Uterus (tissue), 4 donors: Measurements from ENCODE around the gene NOTCH1. TPM values are rescaled to one million over a fixed set of nuclear protein-coding genes. Genes with fewer than 3 reads are reported as not detected.
"Not testable (repeated sequence)": the region's sequence is repeated elsewhere in the genome, so short reads cannot be mapped to it uniquely, and the experiment has no call there.

Experiments used
- DNase-seq, 2 donors: peaks; one replicate each; pipeline ENCODE4 v3.0.0-alpha.2; 2019 to 2020
- H3K27ac ChIP-seq, 2 donors: fragments of 200-600 bp; sonication (generic); 1 replicate in 1 of 2; 2 replicates in 1 of 2; pipeline ENCODE4 v1.5.1; 2016 to 2018
- H3K27me3 ChIP-seq, 2 donors: fragments of 200-600 bp; sonication (generic); one replicate each; pipeline ENCODE4 v1.5.1; 2018 to 2019; ENCODE audit warnings: control low read depth in 1 of 2
- H3K36me3 ChIP-seq, 2 donors: fragments of 200-600 bp; sonication (generic); one replicate each; pipeline ENCODE4 v1.5.1; 2019; ENCODE audit warnings: control low read depth in 1 of 2
- H3K4me1 ChIP-seq, 2 donors: fragments of 200-600 bp; sonication (generic); one replicate each; pipeline ENCODE4 v1.5.1; 2018 to 2019; ENCODE audit warnings: control low read depth in 1 of 2
- H3K4me3 ChIP-seq, 2 donors: fragments of 200-600 bp; sonication (generic); 1 replicate in 1 of 2; 2 replicates in 1 of 2; pipeline ENCODE4 v1.5.1; 2018 to 2019; ENCODE audit warnings: mild to moderate bottlenecking in 1 of 2
- H3K9me3 ChIP-seq, 2 donors: fragments of 200-600 bp; sonication (generic); one replicate each; pipeline ENCODE4 v1.5.1; 2019; ENCODE audit warnings: control low read depth in 1 of 2
- POLR2A ChIP-seq, 2 donors: fragments of 450-650 bp; IDR thresholded peaks; one replicate each; pipeline ENCODE4 v1.6.1; 2016; ENCODE audit warnings: antibody characterized with exemption in 2 of 2, mild to moderate bottlenecking in 1 of 2, moderate library complexity in 1 of 2
- intact Hi-C: fragments of 100-400 bp; cut with DNase I; formaldehyde crosslinking; loops from one replicate; pipeline ENCODE4 v1.15.1; 2023; ENCODE audit warnings: low total_unique reads
- total RNA-seq, 4 donors: library from RNA; depleted of rRNA in 3 of 4; stranded (reverse); fragments of >200 nt in 3 of 4; gene quantifications; one replicate each; pipeline versions ENCODE4 v1.1.0 to v1.2.4, GENCODE V29; 2014 to 2023
- TF ChIP-seq, protein P1 (sequence below), 4 experiments: fragments of 200-600 bp in 2 of 4; fragments of 450-650 bp in 2 of 4; sonication (generic) in 2 of 4; IDR thresholded peaks; one replicate each; pipeline ENCODE4 v1.5.1; 2016 to 2019; ENCODE audit warnings: antibody characterized with exemption in 4 of 4, mild to moderate bottlenecking in 2 of 4, moderate library complexity in 1 of 4
- donor health status: DM: yes; HTN: yes; CAD: no.

NOTCH1 gene
- total RNA-seq, 4 donors from 2014 or later: 19.7 to 109 (median 35.6) TPM

DNA sequence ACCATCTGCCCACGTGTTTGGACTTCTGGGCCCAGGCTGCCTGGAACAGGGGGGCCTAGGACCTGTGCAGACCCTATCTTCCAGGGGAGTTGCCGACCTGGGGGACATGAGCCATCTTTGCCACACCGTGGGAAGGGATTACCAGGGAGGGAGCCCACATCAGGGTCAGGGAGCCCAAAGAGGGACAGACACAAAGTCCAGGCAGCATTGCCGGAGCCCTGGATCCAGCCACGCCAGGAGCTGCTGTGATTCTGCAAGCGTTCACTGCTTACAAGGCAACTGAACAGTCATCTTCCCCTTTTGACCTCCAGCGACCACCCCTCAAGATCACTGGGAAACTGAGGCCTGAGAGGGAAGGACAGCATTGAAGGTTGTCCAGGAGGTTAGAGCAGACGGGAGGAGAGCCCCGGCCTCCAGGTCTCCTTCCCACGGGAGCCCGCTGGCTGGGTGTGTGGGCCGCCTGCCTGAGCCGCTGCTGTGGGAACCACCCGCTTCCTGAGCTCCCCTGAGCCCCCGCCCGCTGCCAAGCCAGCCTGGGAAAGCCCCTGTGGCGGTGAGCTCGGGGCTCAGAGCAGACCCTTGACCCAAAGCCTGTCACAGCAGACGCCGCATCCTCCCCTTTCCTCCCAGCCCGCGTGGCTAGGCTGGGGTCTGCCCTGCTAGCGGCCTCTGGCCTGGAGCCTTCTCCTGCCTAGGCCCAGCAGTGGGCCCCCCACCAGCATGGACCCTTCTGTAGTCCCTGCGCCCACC lies 17.1 kb upstream of the NOTCH1 start:
- H3K9me3 ChIP-seq: no peaks in the 10 kb centered on the region
- no peak for TF ChIP-seq POLR2A (IDR thresholded peaks at IDR 0.05)
- TF ChIP-seq, protein P1, sequence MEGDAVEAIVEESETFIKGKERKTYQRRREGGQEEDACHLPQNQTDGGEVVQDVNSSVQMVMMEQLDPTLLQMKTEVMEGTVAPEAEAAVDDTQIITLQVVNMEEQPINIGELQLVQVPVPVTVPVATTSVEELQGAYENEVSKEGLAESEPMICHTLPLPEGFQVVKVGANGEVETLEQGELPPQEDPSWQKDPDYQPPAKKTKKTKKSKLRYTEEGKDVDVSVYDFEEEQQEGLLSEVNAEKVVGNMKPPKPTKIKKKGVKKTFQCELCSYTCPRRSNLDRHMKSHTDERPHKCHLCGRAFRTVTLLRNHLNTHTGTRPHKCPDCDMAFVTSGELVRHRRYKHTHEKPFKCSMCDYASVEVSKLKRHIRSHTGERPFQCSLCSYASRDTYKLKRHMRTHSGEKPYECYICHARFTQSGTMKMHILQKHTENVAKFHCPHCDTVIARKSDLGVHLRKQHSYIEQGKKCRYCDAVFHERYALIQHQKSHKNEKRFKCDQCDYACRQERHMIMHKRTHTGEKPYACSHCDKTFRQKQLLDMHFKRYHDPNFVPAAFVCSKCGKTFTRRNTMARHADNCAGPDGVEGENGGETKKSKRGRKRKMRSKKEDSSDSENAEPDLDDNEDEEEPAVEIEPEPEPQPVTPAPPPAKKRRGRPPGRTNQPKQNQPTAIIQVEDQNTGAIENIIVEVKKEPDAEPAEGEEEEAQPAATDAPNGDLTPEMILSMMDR (IDR thresholded peaks at IDR 0.05): no peak
- intact Hi-C loops: no loop called here
- H3K36me3 ChIP-seq: no peaks in the 10 kb centered on the region
- H3K4me1 ChIP-seq: peaks cover 0 to 29% of the 10 kb centered on the region in 2 donors
- DNase-seq: no peak
- no peak overlapping the region for H3K4me3 ChIP-seq
- H3K27me3 ChIP-seq: no peaks in the 10 kb centered on the region
- peak overlapping the region in 1 of 2 donors; percentile 83 for H3K27ac ChIP-seq

DNA sequence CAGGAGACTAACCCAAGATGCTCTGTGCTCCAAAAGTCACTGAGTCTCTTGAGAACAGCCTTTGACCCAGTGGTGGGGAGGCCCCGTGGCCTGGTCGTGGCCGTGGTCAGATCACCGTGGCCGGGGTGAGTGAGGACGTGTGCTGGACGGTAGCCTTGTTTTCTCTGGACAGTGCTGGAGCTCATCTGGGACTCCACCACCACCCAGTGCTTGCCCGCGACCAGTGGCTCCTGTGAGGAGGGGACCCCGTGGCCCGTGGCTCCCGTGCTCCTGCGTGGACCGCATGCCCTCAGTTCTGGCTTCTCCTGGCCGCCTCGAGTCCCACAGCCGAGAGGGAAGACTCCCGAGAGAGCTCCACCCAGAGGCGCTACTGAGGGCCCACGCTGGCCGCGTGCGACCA lies 15.9 kb upstream of the NOTCH1 start:
- DNase-seq: no peak
- H3K36me3 ChIP-seq: no peaks in the 10 kb centered on the region
- TF ChIP-seq, protein P1 (IDR thresholded peaks at IDR 0.05): no peak
- no peak for TF ChIP-seq POLR2A (IDR thresholded peaks at IDR 0.05)
- H3K4me3 ChIP-seq: no peak overlapping the region
- no peaks in the 10 kb centered on the region for H3K9me3 ChIP-seq
- no peaks in the 10 kb centered on the region for H3K27me3 ChIP-seq
- H3K27ac ChIP-seq: no peak overlapping the region
- intact Hi-C loops: no loop called here
- peaks cover 0 to 24% of the 10 kb centered on the region in 2 donors for H3K4me1 ChIP-seq

DNA sequence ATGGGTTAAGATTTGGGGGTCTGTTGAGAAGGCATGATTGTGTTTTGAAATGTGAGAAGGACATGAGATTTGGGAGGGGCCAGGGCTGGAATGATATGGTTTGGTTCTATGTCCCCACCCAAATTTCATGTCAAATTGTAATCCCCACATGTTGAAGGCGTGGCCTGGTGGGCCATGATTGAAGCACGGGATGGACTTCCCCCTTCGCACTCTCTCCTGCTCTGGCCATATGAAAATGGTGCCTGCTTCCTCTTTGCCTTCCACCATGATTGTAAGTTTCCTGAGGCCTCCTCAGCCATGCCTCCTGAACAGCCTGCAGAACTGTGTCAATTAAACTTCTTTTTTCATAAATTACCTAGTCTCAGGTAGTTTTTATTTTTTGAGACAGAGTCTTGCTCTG lies 14.7 kb upstream of the NOTCH1 start:
- Histone ChIP-seq H3K4me3 (no peak overlapping the region), H3K4me1 (peaks cover 0 to 18% of the 10 kb centered on the region in 2 donors), H3K27me3 (no peaks in the 10 kb centered on the region), H3K36me3 (no peaks in the 10 kb centered on the region), H3K27ac (no peak overlapping the region), H3K9me3 (no peaks in the 10 kb centered on the region)
- no peak for TF ChIP-seq POLR2A (IDR thresholded peaks at IDR 0.05)
- TF ChIP-seq, protein P1 (IDR thresholded peaks at IDR 0.05): no peak
- DNase-seq: no peak
- intact Hi-C loops: no loop called here

DNA sequence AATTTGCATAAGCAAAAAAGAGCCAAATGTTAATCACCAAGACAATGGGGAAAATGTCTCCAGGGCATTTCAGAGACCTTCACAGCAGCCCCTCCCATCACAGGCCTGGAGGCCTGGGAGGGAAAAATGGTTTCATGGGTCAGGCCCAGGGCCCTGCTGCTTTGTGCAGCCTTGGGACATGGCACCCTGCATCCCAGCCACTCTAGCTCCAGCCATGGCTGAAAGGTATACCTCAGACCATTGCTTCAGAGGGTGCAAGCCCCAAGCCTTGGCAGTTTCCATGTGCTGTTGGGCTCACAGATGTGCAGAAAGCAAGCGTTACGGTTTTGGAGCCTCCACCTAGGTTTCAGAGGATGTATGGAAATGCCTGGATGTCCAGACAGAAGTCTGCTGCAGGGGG lies 13.5 kb upstream of the NOTCH1 start:
- DNase-seq, H3K4me3 ChIP-seq, H3K27me3 ChIP-seq, H3K27ac ChIP-seq, H3K4me1 ChIP-seq, H3K36me3 ChIP-seq, intact Hi-C loops, H3K9me3 ChIP-seq: not testable (repeated sequence)

DNA sequence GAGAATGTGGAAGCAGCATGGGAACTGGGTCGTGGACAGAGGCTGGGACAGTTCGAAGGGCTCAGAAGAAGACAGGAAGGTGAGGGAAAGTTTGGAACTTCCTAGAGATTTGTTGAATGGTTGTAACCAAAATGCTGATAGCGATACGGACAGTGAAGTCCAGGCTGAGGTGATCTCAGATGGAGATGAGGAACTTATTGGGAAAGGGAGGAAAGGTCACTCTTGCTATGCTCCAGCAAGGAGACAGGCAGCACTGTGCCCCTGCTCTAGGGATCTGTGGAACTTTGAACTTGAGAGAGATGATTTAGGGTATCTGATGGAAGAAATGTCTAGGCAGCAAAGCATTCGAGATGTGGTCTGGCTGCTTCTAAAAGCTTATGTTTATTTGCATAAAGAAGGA lies 13.0 kb upstream of the NOTCH1 start:
- H3K4me3 ChIP-seq, H3K4me1 ChIP-seq, DNase-seq, intact Hi-C loops, H3K36me3 ChIP-seq, H3K9me3 ChIP-seq, H3K27ac ChIP-seq, H3K27me3 ChIP-seq: not testable (repeated sequence)

DNA sequence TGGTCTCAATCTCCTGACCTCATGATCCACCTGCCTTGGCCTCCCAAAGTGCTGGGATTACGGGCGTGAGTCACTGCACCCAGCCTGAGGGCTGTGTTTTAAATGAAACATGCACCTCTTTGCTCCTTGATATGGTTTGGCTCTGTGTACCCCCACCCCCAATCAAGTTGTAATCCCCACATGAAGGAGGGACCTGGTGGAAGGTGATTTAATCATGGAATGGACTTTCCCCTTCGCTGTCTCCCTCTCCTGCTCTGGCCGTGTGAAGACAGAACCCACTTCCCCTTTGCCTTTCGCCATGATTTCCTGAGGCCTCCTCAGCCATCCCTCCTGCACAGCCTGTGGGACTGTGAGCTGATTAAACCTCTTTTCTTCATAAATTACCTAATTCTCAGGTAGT lies 12.5 kb upstream of the NOTCH1 start:
- no peak for DNase-seq
- H3K4me1 ChIP-seq: no peaks in the 10 kb centered on the region
- no peaks in the 10 kb centered on the region for H3K27me3 ChIP-seq
- no peaks in the 10 kb centered on the region for H3K9me3 ChIP-seq
- no peak overlapping the region for H3K4me3 ChIP-seq
- no peaks in the 10 kb centered on the region for H3K36me3 ChIP-seq
- H3K27ac ChIP-seq: no peak overlapping the region
- intact Hi-C loops: no loop called here
- TF ChIP-seq POLR2A (IDR thresholded peaks at IDR 0.05): no peak
- TF ChIP-seq, protein P1 (IDR thresholded peaks at IDR 0.05): no peak
